GM21576 (cell line): Measurements from ENCODE around the gene GLTP.
"Not testable (repeated sequence)": the region's sequence is repeated elsewhere in the genome, so short reads cannot be mapped to it uniquely, and the experiment has no call there.

Experiments
- ATAC-seq: cut with Tn5 transposase; IDR thresholded peaks from one replicate; pipeline ENCODE4 v1.9.1; 2021; ENCODE audit warnings: mild to moderate bottlenecking, moderate library complexity; ENCODE audit not compliant: unreplicated experiment

The GLTP gene

GRCh38 chr12:109880043-109880931, at the start of gene GLTP:
GLTP (minus strand) TSS chr12:109880541; CDS start chr12:109880374, 167 bp downstream.
- peak; percentile 89 for ATAC-seq

- not testable (repeated sequence) for ATAC-seq
These were observed 49.0 kb upstream of the GLTP start for GRCh38 chr12:109929326-109929725.

DNA sequence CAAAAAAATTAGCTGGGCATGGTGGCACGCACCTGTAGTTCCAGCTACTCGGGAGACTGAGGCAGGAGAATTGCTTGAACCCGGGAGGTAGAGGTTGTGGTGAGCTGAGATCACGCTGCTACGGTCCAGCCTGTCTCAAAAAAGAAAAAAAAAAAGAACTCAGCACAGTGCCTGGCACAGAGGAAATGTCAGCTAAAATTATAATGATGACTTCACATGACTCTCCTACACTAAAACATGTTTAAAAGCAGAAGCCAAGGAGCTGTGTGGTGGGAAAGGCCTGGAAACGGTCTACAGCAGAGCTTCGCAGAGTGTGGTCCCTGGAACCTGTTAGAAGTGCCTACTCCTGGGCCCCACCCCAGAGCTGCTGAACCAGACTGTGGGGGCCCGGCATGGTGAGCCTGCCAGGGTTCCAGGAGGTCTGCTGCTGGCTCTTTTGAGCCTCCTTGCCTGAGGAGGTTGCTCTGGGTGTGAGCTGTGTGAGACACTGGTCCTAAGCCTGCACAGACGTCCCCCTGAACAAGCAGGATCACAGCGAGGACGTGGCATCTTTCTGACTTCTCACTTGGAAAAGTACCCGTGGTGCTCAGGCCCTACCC, 47.8 kb upstream of the GLTP start:
- no peak for ATAC-seq

GRCh38 chr12:109927622-109928021, 47.3 kb upstream of the GLTP start:
- no peak for ATAC-seq

GRCh38 chr12:109926488-109927210, 46.3 kb upstream of the GLTP start:
- no peak for ATAC-seq

DNA sequence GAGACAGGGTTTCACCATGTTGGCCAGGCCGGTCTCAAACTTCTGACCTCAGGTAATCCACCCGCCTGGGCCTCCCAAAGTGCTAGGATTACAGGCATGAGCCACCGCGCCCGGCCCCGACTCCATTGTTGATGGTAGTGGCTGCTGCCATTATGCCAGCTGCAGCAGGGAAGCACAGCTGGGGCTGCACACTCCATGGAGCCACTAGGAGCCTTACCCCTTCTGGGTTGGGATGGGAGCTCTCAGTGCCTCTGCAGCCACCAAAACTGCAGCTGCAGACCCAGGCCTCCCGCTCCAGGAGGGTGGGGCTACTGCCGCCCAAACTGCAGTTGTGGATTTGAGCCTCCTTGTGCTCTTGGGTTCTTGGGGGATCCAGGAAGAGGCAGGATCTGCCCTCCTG, 45.7 kb upstream of the GLTP start:
- ATAC-seq = no peak

DNA sequence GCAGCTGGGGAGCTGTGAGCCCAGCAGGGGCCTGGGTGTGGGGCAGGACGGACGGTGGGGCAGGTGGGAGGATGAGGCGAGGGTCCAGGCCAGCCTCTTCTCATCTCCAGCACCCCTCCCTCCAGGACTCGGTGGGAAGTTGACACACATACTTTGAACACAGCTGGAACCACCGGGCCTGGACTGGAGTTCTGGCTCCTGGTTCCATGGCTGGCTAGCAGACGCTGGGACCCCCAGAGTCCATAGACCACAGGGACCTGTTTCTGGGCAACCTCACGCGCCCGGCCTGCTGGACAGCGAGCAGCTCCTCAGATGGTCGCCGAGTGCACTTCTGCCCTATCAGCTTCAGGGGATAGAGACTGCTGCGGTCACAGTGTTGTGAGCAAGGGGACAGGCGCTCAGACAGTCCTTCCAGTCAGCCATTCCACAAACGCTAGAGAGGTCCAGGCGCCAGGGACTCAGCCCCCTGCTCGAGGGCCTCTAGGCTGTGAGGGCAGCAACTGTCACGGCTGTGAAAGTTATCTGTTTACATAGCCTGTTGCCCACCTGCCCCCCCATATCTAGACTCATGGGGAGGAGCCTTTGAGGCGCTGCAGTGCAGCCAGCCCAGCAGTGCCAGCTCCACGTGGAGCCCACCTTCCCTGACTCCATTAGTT, 45.0 kb upstream of the GLTP start:
- ATAC-seq = no peak

DNA sequence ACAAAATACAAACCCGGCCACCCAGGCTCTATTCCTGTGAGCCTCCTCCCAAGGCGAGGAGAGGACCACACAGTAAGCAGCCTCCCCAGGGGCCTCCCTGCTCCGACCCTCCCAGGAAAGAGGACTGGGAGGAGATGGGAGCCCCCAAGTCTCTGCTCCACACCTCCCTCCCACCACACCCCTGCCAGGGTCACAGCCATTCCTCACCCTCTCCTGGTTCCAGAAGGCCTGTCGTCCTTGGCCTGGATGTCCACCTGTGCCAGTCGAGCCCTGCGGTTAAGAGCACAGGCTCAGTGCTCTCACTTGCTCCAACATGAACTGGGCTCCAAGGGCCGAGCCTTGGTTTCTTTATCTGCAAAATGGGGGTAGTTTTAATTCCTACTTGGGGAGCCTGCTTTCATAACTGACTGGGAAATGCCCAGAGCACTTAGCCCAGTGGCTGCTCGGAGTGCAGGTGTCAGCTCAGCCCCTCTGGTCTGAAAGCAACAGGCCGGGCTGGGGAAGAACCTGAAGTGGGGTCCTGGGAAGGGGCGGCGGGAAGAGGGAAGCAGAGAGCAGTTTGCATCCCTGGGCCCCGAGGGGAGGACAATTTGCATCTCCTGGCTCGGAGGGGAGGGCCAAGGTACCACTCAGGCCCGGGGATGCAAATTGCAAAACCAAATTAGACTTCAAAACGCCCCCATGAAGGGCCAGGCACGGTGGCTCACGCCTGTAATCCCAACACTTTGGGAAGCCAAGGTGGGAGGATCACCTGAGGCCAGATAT, 43.3 kb upstream of the GLTP start:
- no peak for ATAC-seq

GRCh38 chr12:109923038-109923437, 42.7 kb upstream of the GLTP start:
- no peak for ATAC-seq

DNA sequence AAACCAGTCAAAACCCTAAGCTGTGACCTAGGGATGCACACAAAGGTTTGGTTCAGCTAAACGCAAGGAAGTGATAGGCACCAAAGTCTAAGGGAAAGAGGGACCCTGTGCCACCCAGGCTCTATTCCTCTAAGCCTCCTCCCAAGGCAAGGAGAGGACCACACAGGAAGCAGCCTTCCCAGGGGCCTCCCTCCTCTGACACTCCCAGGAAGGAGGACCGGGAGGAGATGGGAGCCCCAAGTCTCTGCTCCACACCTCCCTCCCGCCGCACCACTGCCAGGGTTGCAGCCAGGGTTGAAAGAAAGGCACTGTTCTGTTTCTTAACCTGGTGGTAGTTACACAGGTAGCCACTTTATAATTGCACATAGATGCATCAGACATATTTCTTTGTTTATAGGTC, 41.6 kb upstream of the GLTP start:
- ATAC-seq = no peak

DNA sequence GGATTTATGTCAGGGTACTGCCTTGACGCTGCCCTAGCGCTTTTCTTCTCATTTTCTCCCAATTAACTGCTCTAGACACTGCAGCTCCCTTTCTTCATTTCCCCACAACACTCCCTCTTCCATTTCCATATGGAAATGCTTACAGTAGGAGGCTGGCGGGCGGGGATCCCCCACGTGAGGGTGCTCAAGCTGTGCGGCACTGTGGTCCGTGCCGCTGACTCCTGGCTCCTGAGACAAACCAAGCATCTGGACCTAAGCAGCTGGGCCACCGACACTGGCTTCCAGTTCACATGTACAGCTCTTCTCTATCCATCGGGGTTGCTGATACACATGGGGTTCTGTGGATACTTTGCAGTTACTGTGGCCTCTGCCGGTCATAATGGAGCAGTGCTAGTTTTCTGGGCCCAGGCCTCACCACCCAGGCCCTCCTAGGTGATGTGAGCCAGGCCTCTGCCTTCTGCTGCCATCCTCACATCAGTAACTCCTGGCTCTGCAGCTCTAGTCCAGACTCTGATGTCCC, 40.0 kb upstream of the GLTP start:
- ATAC-seq = no peak

GRCh38 chr12:109919456-109919855, 39.1 kb upstream of the GLTP start:
- ATAC-seq = no peak

GRCh38 chr12:109916045-109916444, 35.7 kb upstream of the GLTP start:
- ATAC-seq = no peak

GRCh38 chr12:109915171-109916040, 35.1 kb upstream of the GLTP start:
- no peak for ATAC-seq

DNA sequence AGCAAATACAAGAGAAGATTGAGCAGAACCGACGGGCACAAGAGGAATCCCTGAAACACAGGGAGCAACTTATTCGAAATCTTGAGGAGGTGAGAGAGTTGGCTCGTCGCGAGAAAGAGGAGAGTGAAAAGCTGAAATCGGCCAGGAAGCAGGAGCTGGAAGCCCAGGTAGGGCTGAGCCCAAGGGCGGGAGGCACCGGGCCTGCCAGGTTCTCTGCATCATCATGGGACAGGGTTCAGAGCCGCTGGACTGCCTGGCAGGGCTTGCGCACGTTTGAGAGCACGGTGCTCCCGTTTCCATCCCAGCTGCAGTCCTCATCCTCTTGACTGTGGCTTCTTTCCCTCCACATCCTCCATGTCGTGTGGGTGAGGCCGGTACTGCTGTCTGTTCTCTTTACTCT, 34.1 kb upstream of the GLTP start:
- ATAC-seq = no peak

DNA sequence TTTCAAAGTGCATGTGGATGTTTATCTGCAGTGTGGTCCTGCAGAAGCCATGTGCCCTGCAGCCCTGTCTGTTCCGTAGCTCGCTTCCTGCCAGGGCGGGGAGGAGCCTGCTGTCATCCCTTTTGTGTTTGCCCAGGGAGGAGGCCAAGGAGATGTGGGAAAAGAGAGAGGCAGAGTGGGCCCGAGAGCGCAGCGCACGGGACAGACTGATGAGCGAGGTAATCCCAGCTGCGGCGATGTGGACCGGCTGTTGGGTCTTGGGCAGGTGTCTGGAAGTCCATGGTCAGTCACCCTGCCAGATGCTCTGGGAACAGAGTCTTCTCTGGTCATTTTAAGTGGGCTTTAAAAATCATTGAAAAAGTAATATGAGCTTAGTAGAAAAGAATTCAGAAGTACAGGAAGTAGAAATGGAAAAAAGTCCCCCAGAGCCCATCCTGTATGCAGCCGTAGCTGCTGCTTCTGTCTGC, 32.5 kb upstream of the GLTP start:
- ATAC-seq = no peak

DNA sequence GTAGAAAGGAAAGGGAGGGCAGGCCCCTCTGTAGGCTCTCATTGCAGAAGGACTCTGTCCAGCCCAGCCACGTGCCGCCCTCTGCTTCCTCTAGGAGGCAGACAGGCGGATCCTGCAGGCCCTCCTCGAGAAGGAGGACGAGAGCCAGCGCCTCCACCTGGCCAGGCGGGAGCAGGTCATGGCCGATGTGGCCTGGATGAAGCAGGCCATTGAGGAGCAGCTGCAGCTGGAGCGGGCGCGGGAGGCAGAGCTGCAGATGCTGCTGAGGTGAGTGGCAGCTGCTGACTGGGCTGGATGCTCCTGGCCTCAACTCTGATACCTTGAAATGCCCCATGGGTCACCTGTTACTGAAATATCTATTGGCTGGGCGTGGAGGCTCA, 30.6 kb upstream of the GLTP start:
- no peak for ATAC-seq

DNA sequence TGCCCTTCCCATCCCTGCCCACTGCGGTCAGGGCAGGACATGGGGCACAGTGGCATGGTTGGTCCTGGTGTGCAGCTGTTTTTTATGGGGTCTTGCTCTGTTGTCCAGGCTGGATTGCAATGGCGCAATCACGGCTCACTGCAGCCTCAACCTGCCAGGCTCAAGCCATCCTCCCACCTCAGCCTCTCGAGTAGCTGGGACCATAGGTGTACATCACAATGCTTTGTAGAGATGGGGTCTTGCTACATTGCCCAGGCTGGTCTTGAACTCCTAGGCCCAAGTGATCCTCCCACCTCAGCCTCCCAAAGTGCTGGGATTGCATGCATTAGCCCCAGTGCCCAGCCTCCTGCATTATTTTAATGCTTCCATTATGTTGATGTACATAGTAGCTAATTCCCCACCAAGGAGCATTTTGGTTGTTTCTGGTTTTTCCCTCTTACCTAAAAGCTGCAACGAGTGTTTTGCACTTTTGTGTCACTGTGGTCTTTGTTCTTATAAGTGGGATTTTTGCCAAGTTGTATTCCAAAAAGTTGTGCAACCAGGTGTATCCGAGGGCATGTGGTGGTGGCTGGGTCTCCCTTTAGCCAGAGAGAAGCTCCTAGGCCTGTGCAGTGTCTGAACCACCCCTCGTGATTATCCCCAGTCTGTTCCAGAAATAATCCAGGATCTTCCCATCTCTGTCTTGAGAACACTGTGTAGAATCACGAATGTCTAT, 30.1 kb upstream of the GLTP start:
- ATAC-seq = no peak

GRCh38 chr12:109905301-109905700, 25.0 kb upstream of the GLTP start:
- ATAC-seq = no peak
